Endometrial microvascular endothelial cells (primary cell): ENCODE results near the gene CDK9. TPM values are rescaled to one million over a fixed set of nuclear protein-coding genes. Genes with fewer than 3 reads are reported as not detected.

Experiments used
- in situ Hi-C: cut with HindIII; loops from 2 replicates; pipeline ENCODE4 v1.10.0; 2017; ENCODE audit warnings: low sequenced_read_pairs, low pct_unique_long_range_greater_than_20kb; ENCODE audit errors: inconsistent ontology term
- total RNA-seq: library from RNA; depleted of rRNA; stranded (reverse); fragments of >200 nt; gene quantifications from one replicate; pipeline ENCODE4 v1.2.3, GENCODE V29; 2015; ENCODE audit errors: inconsistent ontology term

The CDK9 gene
- total RNA-seq, 1 donor from 2014 or later, result 118 TPM

GRCh38 chr9:127792417-127793031 lies 6.7 kb downstream of the CDK9 start:
- in situ Hi-C loops, result no loop called here

DNA sequence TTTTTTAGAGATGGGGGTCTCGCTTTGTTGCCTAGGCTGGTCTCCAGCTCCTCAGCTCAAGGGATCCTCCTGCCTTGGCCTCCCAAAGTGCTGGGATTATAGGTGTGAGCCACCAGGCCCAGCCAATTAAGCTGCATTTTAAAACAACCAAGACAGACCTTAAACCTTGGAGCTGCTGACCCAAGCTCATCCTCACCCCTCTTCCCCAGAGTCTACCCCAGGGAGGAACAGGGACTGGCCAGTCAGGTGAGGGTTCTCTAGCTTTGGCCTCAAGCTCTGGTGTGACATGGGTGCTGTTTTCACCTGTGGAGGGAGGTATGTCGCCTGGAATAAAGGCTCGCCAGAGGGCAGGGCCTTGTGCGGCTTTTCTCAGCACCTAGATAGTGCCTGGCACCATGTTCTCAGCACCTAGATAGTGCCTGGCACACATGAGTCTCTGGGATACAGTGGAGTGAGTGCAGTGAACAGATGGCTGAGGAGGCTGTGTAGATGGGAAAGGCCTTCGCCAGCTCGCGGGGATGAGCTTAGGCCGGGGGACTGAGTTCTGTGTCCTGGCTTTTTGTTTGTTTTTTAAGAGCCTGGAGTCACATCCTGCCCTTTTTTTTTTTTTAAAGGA lies 7.4 kb downstream of the CDK9 start:
- in situ Hi-C loops, result no loop called here

DNA sequence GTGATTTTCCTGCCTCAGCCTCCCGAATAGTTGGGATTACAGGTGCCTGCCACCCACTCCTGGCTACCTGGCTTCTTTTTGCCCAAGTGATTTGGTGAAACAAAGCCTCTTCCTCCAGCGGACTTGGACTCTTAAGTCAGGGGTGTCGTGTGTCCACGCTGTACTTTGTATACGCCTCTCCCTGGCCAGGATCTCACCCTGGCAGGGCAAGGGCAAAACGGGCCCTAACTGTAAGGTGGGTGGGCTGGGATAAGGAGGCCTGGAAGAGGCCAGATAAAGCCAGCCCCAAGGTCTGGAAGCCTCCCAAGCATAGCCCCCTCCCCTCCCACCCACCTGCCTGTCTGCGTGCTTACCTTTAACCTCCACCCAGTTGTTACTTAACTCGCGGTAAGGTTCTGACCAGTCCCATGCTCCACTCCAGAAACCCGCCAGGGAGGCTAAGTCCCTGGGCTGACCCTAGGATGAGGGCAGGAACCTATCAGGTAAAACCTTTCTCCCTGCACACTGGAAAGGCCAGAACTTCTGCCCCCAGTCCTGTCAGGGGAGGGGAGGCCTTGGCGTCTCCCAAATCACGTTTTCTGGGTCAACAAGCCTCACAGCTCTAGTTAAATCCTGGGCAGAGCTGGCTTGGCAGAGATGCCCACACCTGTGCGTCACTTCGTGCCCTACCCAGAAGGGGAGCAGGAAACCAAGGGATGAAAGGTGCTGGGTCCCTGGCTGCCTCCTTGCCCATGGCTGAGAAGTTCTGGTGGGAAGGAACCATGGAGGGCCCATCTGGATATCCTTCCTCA lies 8.4 kb downstream of the CDK9 start:
- in situ Hi-C loops, result no loop called here

- in situ Hi-C loops, result no loop called here
Observed at GRCh38 chr9:127796225-127796813, 10.5 kb downstream of the CDK9 start.

DNA sequence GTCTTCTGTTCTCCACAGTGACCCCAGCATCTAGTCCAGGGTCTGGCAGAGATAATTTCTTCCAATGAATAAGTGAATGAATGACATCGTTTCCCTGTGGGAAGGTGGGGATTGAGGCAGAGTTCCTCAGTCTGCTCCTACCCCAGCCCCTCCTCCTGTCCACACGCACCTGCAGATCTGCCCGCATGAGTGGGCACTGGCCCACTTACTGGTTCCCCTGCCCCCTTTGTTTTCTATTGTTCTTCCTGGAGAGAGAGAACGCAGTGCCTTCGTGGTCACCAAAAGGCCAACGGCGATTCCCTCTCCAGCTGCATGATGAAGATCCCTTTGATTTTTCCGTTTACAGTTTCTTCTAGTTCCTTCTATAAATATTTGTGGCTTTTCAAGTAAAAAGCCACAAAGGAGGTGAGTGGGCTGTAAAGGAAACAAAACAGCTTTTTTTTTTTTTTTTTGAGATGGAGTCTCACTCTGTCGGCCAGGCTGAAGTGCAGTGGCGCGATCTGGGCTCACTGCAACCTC lies 11.1 kb downstream of the CDK9 start:
- in situ Hi-C loops, result no loop called here

DNA sequence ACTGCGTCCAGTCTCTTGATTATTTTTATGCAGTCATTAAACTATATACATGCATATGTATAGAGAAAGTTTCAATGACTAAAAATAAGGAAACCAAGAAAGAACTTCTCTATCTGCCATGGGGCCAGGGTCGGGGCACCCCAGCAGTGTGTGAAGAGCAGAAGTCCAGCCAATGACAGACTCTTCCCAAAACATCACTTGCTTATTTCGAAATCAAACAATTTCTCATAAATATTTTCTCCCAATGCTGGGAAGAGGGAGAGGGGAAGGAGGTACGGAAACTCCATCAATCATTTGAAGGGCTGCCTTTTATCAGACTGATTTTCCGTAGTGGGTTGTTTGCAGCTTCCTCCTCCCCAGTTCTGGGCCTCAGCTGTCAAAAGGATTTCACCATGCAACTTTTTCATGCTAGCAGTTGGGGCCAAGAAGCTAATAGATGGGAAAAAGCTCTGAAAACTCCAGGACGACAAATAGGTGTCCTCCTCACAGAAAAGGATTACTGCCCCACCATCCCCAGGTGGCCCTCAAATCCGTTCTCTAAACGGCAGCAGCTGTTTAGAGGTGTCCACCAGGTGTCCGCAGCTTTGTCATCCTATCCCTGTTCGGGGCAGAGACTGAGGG lies 16.2 kb downstream of the CDK9 start:
- in situ Hi-C loops, result no loop called here

DNA sequence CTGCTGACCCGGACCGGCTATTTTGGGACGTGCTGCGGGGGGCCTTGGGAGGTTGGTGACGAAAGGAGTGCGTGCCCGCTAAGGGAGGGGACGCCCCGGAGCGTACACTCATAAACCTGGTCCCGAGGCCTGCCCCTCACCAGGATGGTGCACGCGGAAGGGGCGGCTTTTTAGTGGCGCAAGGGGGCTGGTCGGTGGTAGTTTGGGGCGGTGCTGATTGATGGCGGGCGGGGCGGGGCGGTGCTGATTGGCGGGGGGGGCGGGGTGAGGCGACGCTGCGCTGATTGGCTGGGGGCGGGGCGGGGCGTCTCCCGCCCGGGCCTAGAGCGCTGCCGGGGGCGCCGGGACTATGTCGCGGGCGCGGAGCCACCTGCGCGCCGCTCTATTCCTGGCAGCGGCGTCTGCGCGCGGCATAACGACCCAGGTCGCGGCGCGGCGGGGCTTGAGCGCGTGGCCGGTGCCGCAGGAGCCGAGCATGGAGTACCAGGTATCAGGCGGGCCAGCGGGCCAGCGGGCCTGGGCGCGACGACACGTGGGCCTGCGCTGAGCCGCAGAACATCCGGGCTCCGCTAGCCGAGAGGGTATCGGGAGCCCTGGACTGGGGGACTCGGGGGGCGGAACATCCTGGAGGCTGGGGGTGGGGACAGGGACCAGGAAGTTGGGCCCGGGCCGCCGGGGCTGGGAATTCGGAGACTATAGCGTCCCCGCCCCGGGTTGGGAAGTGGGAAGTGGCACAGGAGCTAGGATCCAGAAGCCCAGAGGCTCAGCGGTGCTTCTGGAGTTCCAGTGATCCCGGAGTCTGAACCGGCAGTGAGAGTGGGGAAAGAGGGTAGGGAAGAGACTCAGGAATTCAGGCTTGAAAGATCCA lies 17.0 kb downstream of the CDK9 start, which contains the start of gene FPGS:
Gene FPGS (plus strand): TSS at position 307 of the 868 bp plus-strand sequence. CDS start 43 bp downstream, at position 350.
- in situ Hi-C loops, result no loop called here

- in situ Hi-C loops, result no loop called here
Observed at GRCh38 chr9:127803507-127804352, 17.9 kb downstream of the CDK9 start.

- in situ Hi-C loops, result no loop called here
Observed at GRCh38 chr9:127805620-127806019, 19.8 kb downstream of the CDK9 start.

DNA sequence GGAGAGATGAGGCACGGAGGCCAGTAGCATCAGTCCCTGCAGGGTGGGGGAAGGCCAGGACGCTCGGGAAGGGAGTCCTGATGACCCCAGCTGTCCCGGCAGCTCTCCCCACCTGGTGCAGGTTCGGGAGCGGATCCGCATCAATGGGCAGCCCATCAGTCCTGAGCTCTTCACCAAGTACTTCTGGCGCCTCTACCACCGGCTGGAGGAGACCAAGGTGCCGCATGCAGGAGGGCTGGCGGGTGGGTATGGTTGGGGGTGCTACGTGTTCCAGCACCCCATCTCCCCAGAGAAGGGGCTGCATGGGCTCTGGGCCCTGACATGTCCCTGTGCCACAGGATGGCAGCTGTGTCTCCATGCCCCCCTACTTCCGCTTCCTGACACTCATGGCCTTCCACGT lies 21.0 kb downstream of the CDK9 start:
- in situ Hi-C loops, result no loop called here

- in situ Hi-C loops, result no loop called here
Observed at GRCh38 chr9:127808347-127809001, 22.6 kb downstream of the CDK9 start.

DNA sequence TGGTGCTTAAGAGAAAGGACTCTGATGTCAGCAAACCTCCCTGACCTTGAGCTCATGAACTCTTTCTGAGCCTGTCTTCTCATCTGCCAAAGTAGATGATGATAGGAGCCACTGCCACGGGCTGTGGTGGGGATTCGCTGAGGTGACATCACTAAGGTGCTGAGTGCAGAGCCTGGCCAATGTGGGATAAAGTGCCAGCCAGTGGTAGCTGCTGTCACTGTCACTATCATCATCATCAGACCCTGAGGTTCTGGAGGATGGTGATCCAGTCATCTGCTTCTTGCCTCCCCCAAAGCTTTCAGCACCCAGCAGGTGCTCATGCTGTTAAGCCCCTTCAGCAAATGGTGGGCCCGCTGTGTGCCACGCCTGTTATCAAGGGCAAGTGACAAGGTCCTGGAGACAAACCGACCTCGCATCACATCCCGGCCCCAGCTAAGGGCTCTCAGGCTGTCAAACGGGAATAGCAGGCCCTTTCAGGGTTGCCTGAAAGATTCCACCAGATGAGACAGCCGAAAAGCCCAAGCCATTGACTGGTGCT lies 23.2 kb downstream of the CDK9 start:
- in situ Hi-C loops, result no loop called here

DNA sequence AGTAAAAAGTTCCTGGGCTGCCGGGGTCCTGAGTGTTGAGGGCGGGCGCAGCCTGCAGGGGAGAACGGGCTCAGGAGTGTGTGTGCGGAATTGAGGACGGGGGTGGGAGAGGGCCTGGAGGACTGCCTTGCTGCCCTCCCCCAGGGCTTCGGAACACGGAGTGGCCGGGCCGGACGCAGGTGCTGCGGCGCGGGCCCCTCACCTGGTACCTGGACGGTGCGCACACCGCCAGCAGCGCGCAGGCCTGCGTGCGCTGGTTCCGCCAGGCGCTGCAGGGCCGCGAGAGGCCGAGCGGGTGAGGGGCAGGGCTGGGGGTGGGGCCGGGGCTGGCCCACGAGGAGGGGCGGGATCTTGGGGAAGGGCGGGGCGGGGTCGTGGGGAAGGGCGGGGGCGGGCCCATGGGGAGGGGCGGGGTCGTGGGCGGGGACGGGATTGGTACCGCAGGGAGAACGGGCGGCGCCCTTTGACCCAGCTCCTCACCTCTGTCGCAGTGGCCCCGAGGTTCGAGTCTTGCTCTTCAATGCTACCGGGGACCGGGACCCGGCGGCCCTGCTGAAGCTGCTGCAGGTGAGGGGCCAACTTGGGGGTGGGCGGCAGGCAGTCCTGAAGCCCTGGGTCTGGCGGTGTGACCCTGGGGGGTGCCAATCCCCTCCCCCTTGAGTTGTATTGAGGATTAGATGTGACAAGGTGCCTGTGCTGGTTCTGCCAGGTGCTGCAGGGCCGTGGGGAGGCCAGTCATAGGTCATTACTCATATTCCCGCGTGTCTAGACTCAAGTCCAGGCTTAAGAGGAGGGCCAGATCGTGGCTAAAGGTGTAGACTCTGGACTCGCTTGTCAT lies 23.9 kb downstream of the CDK9 start:
- in situ Hi-C loops, result no loop called here

GRCh38 chr9:127810378-127811187 lies 24.7 kb downstream of the CDK9 start:
- in situ Hi-C loops, result no loop called here

- in situ Hi-C loops, result no loop called here
Observed at GRCh38 chr9:127812011-127812410, 26.2 kb downstream of the CDK9 start.
